Right cardiac atrium (tissue), 5 donors: ENCODE data around the gene IGFBP7. TPM values are rescaled to one million over a fixed set of nuclear protein-coding genes. Genes with fewer than 3 reads are reported as not detected.

Experiments
- ATAC-seq, 2 donors: fragments of 200-7000 bp; cut with Tn5 transposase; one replicate each; pipeline versions ENCODE4 v1.8.0 to v1.9.1; 2020; ENCODE audit warnings: moderate library complexity in 2 of 2, mild to moderate bottlenecking in 1 of 2
- DNase-seq, 3 donors: peaks; one replicate each; pipeline ENCODE4 v3.0.0-alpha.2; 2020
- H3K27ac ChIP-seq: one replicate; pipeline ENCODE4 v1.5.1; 2013; ENCODE audit warnings: mild to moderate bottlenecking, low read length, control low read depth, moderate library complexity
- H3K27me3 ChIP-seq: one replicate; pipeline ENCODE4 v1.6.1; 2013; ENCODE audit not compliant: control insufficient read depth, insufficient read depth
- H3K4me1 ChIP-seq: one replicate; pipeline ENCODE4 v1.6.1; 2013; ENCODE audit warnings: low read length; ENCODE audit not compliant: control insufficient read depth, insufficient read depth
- H3K4me3 ChIP-seq: one replicate; pipeline ENCODE4 v1.5.1; 2013; ENCODE audit warnings: low read length, control low read depth
- H3K9me3 ChIP-seq: one replicate; pipeline ENCODE4 v1.6.1; 2013; ENCODE audit warnings: low read length; ENCODE audit not compliant: control insufficient read depth
- WGBS: extraction: QIAGEN DNeasy Blood & Tissue Kit; methylation state at CpG from one replicate; pipeline ENCODE4 v1.1.7; 2013; 5-methylcytosine and 5-hydroxymethylcytosine counted together
- intact Hi-C, 4 donors: fragments of 100-400 bp; cut with DNase I; formaldehyde crosslinking; loops; one replicate each; pipeline versions ENCODE4 v1.11.0 to v1.14.0; 2022 to 2023
- polyA plus RNA-seq: library from polyadenylated mRNA; stranded (reverse); fragments of 200-250 nt; gene quantifications from one replicate; pipeline ENCODE4 v1.2.3, GENCODE V29; 2013
- total RNA-seq, 4 donors: library from RNA; stranded (reverse); fragmentation: NEBNext Ultra II Directional; extraction: Animal tissue kit (Norgen Biotek cat#: 25700); gene quantifications; one replicate each; pipeline ENCODE4 v1.2.1, GENCODE V29; 2021
- donor health status: healthy with polysubstance abuse.
- donor health status: DM: no; HTN: yes; CAD: no.
- donor health status: DM: no; HTN: no; CAD: no.
- donor health status: DM: no; HTN: yes; CAD: no; lungs with severe emphysema.
- donor health status: DM: yes; HTN: yes; CAD: no.

The IGFBP7 gene
- total and polyA plus RNA-seq, 5 donors = 809 to 983 (median 852) TPM

GRCh38 chr4:56986952-56987351, 123.2 kb downstream of the IGFBP7 start:
- no peak overlapping the region for H3K27ac ChIP-seq
- no peaks in the 10 kb centered on the region for H3K9me3 ChIP-seq
- ATAC-seq (no peak), DNase-seq (no peak)
- intact Hi-C loops = no loop called here
- 95% methylated on average over 3 of the region's 3 CpGs for WGBS
- H3K27me3 ChIP-seq = no peaks in the 10 kb centered on the region
- H3K4me3 ChIP-seq = no peak overlapping the region
- H3K4me1 ChIP-seq = peaks cover 4% of the 10 kb centered on the region

- Histone ChIP-seq H3K9me3 (no peaks in the 10 kb centered on the region), H3K27me3 (no peaks in the 10 kb centered on the region), H3K4me3 (no peak overlapping the region), H3K4me1 (peaks cover 4% of the 10 kb centered on the region), H3K27ac (no peak overlapping the region)
- DNase-seq = no peak
- ATAC-seq = no peak
- WGBS = 94% methylated on average over 1 of the region's 1 CpG
- intact Hi-C loops = no loop called here
These were observed 124.0 kb downstream of the IGFBP7 start for GRCh38 chr4:56986192-56986591.

- no peaks in the 10 kb centered on the region for H3K27me3 ChIP-seq
- peaks cover 8% of the 10 kb centered on the region for H3K4me1 ChIP-seq
- ATAC-seq (no peak), DNase-seq (no peak)
- H3K9me3 ChIP-seq = no peaks in the 10 kb centered on the region
- H3K27ac ChIP-seq = no peak overlapping the region
- intact Hi-C loops = no loop called here
- H3K4me3 ChIP-seq = no peak overlapping the region
- WGBS = 21% methylated on average over 4 of the region's 4 CpGs
These were observed 128.4 kb downstream of the IGFBP7 start for GRCh38 chr4:56981795-56982201.

Other genes starting within 250 kb of the IGFBP7 start
- 10 to 100 TPM; 30.8 to 35.4 (median 34.6) TPM for gene REST, start 202.5 kb downstream of the IGFBP7 start, total RNA-seq
- gene REST, start 202.5 kb downstream of the IGFBP7 start, polyA plus RNA-seq = 5.6 TPM
- 10 to 100 TPM in 2 of 4 donors, 1 to 10 TPM in 2; 8.4 to 12.5 (median 10.5) TPM for gene NOA1, start 132.8 kb downstream of the IGFBP7 start, total RNA-seq
- 7.8 TPM for gene NOA1, start 132.8 kb downstream of the IGFBP7 start, polyA plus RNA-seq
- 10 to 100 TPM; 69.3 to 80.9 (median 73.9) TPM for gene POLR2B, start 131.5 kb downstream of the IGFBP7 start, total RNA-seq
- gene POLR2B, start 131.5 kb downstream of the IGFBP7 start, polyA plus RNA-seq = 38.1 TPM